A549 treated with CORT108297 at 1 μM for 4 hours (cell line): ENCODE data around the gene CKM. TPM values are rescaled to one million over a fixed set of nuclear protein-coding genes. Genes with fewer than 3 reads are reported as not detected.

Experiments used
- total RNA-seq: library from RNA; stranded (reverse); fragments of 200-300 nt; extraction: Qiagen RNA extraction; gene quantifications from 5 replicates; pipeline ENCODE4 v1.2.3, GENCODE V29; 2022

The CKM gene
- total RNA-seq, result not detected in 5 replicates

DNA sequence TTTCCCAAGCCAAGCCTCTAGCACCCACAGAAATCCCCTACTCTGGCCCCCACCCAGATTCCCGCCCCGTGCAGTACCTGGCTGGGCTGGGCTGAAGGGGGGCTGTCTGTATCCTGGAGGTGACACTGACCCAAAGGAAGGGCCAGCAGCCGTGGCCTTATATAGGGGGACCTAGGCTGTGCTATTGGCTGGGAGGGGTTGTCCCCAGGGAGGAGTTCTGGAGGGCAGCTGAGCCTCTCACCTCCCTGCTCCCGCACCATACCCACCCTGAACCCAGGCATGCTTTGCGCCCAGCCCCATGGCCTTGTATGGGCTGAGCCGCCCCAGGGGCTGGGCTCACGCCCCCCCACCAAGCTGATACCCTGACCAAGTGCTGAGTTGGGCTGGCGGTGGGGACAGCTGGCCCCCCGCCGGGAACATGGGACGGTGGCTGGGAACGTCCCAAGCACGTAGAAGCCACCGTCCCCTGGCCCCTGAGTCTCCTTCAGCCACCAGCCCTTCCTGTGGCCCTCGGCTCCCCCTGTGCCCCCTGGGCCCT is at the start of gene CKM:
Gene CKM, minus strand, starts transcription at position 132 of the 538 bp plus-strand sequence. CDS start 3,162 bp downstream, outside the sequence.

DNA sequence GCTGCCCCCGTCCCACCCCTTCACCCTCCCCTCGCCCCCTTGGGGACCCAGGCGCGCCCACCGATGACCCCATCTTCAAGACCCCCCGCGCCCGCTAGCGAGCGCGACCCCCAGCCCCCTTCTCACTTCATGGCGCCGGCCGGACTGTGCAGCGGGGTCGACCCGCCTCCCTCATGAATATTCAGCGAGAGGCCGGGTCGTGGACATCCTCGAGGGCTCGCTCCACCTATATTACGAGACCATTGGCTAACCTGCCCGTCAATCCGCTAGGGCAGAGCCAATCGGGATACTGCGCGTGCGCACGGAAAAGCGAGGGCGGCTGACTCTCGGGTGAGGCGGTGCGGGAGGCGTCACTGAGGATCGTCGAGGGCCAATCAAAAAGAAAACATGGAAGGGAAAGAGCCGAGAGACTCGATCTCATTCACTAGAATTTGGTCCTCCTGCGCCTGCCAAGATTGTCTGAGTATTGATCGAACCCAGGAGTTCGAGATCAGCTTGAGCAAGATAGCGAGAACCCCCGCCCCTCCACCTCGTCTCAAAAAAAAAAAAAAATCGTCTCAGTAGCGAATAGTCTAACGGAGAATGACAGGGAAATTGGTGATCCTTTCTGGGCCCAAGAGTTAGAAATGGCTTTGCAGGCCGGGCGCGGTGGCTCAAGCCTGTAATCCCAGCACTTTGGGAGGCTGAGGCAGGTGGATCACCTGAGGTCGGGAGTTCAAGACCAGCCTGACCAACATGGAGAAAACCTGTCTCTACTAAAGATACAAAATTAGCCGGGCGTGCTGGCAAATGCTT is 47.9 kb upstream of the CKM start, which contains the start of gene ERCC2:
Gene ERCC2, minus strand, starts transcription at position 164 of the 795 bp plus-strand sequence. Its CDS starts 33 bp downstream, at position 131.

GRCh38 chr19:45340232-45340898 is 17.7 kb upstream of the CKM start, which contains the start of gene KLC3:
TSS of gene KLC3 (plus strand) at chr19:45340750. CDS start at chr19:45345542, 4,792 bp downstream.

Other genes with a start within 250 kb of the CKM start
- 5.3 to 12.0 TPM (median 10.1 TPM) in 5 replicates for gene ZNF296, start 246.4 kb downstream of the CKM start, total RNA-seq
- 85.7 to 94.2 TPM (median 89.0 TPM) in 5 replicates for gene GEMIN7, start 243.6 kb downstream of the CKM start, total RNA-seq
- gene PPP1R37, start 229.7 kb downstream of the CKM start, total RNA-seq, result 21.1 to 33.7 TPM (median 30.5 TPM) in 5 replicates
- gene NKPD1, start 161.9 kb downstream of the CKM start, total RNA-seq, result 0.09 to 0.21 TPM (median 0.10 TPM) in 5 replicates
- gene TRAPPC6A, start 144.6 kb downstream of the CKM start, total RNA-seq, result 39.2 to 45.1 TPM (median 43.3 TPM) in 5 replicates
- gene BLOC1S3, start 144.1 kb downstream of the CKM start, total RNA-seq, result 10.7 to 15.5 TPM (median 14.7 TPM) in 5 replicates
- gene EXOC3L2, start 77.5 kb downstream of the CKM start, total RNA-seq, result 0.58 to 1.8 TPM (median 1.3 TPM) in 5 replicates
- 5.7 to 7.3 TPM (median 6.4 TPM) in 5 replicates for gene MARK4, start 71.6 kb downstream of the CKM start, total RNA-seq
- 0.62 to 1.1 TPM (median 0.85 TPM) in 5 replicates for gene KLC3, start 17.9 kb upstream of the CKM start, total RNA-seq
- 10.7 to 15.6 TPM (median 12.6 TPM) in 5 replicates for gene ERCC2, start 47.7 kb upstream of the CKM start, total RNA-seq
- gene PPP1R13L, start 82.2 kb upstream of the CKM start, total RNA-seq, result 29.4 to 40.5 TPM (median 30.3 TPM) in 5 replicates
- gene POLR1G, start 83.8 kb upstream of the CKM start, total RNA-seq, result 41.9 to 52.7 TPM (median 46.6 TPM) in 5 replicates
- 127 to 168 TPM (median 156 TPM) in 5 replicates for gene ERCC1, start 101.0 kb upstream of the CKM start, total RNA-seq
- 11.7 to 21.6 TPM (median 17.1 TPM) in 5 replicates for gene FOSB, start 145.1 kb upstream of the CKM start, total RNA-seq
- 9.0 to 13.7 TPM (median 11.1 TPM) in 5 replicates for gene RTN2, start 174.2 kb upstream of the CKM start, total RNA-seq
- 6.4 to 8.3 TPM (median 7.8 TPM) in 5 replicates for gene PPM1N, start 175.6 kb upstream of the CKM start, total RNA-seq
- 120 to 159 TPM (median 139 TPM) in 5 replicates for gene VASP, start 184.6 kb upstream of the CKM start, total RNA-seq